HepG2 (cell line): ENCODE data around the gene HHEX. TPM values are rescaled to one million over a fixed set of nuclear protein-coding genes. Genes with fewer than 3 reads are reported as not detected.
A peak's percentile ranks its signal among the peaks of the same experiment; 100 is the strongest.

ENCODE experiments used
- BATF2 ChIP-seq: sonication (generic); formaldehyde crosslinking; IDR thresholded peaks from 2 replicates; pipeline ENCODE4 v1.8.0; 2022; ENCODE audit warnings: mild to moderate bottlenecking, missing genetic modification reagents, moderate library complexity
- DMAP1 ChIP-seq: IDR thresholded peaks from 2 replicates; pipeline ENCODE4 v1.6.1; 2016
- HCFC1 ChIP-seq: fragments of 150-350 bp; IDR thresholded peaks from 2 replicates; pipeline ENCODE4 v1.6.1; 2014; ENCODE audit warnings: low read depth, low read length
- IKZF5 ChIP-seq: IDR thresholded peaks from 2 replicates; pipeline ENCODE4 v1.6.1; 2018; ENCODE audit warnings: missing genetic modification reagents, mild to moderate bottlenecking, missing compliant biosample characterization
- MIXL1 ChIP-seq: IDR thresholded peaks from 2 replicates; pipeline ENCODE4 v1.6.1; 2016
- MXD3 ChIP-seq: IDR thresholded peaks from 2 replicates; pipeline ENCODE4 v1.6.1; 2016; ENCODE audit warnings: mild to moderate bottlenecking, missing biosample characterization, missing genetic modification reagents
- NCOA1 ChIP-seq: sonication (generic); formaldehyde crosslinking; IDR thresholded peaks from 2 replicates; pipeline ENCODE4 v1.9.0; 2021; ENCODE audit warnings: missing genetic modification reagents
- NFIB ChIP-seq: sonication (generic); formaldehyde crosslinking; IDR thresholded peaks from 2 replicates; pipeline ENCODE4 v1.9.0; 2021; ENCODE audit warnings: missing genetic modification reagents, mild to moderate bottlenecking, borderline replicate concordance
- SKI ChIP-seq: fragments of 450-650 bp; IDR thresholded peaks from one replicate; pipeline ENCODE4 v1.6.1; 2018; ENCODE audit warnings: mild to moderate bottlenecking; ENCODE audit not compliant: partially characterized antibody
- SMARCE1 ChIP-seq: fragments of 450-650 bp; IDR thresholded peaks from 2 replicates; pipeline ENCODE4 v1.6.1; 2017; ENCODE audit warnings: borderline replicate concordance
- TEAD3 ChIP-seq: optimal IDR thresholded peaks from 2 replicates; pipeline ENCODE3; 2016; ENCODE audit warnings: borderline replicate concordance
- ZNF264 ChIP-seq: sonication (generic); formaldehyde crosslinking; IDR thresholded peaks from 2 replicates; pipeline ENCODE4 v1.4.0; 2020; ENCODE audit warnings: missing genetic modification reagents
- ZNF44 ChIP-seq: sonication (generic); formaldehyde crosslinking; IDR thresholded peaks from 2 replicates; pipeline ENCODE4 v1.5.1; 2020; ENCODE audit warnings: mild to moderate bottlenecking, missing genetic modification reagents
- ZNF629 ChIP-seq: sonication (generic); formaldehyde crosslinking; conservative IDR thresholded peaks from 2 replicates; pipeline ENCODE4 v1.5.0; 2020; ENCODE audit warnings: missing genetic modification reagents
- polyA plus RNA-seq, 8 experiments: library from polyadenylated mRNA; depleted of rRNA in 3 of 8; stranded (reverse) in 7 of 8; unstranded in 1 of 8; fragments of >200 nt; fragmentation: Illumina TruSeq in 4 of 8; extraction: Trizol in 4 of 8; gene quantifications; 2 replicates each; pipeline versions ENCODE4 v1.2.1 to v1.2.3, GENCODE V29; 2011 to 2016; ENCODE audit warnings: low read depth in 4 of 8, missing spikeins in 1 of 8, mixed read lengths in 1 of 8; ENCODE audit not compliant: insufficient read depth in 1 of 8
- total RNA-seq, 5 experiments: library from RNA; depleted of rRNA; stranded (reverse); fragments of >200 nt; fragmentation: Illumina TruSeq; extraction: Trizol; gene quantifications; 2 replicates each; pipeline ENCODE4 v1.2.3, GENCODE V29; 2016; ENCODE audit warnings: low read depth in 1 of 5
- TF ChIP-seq, protein P1 (sequence below): sonication (generic); formaldehyde crosslinking; IDR thresholded peaks from 2 replicates; pipeline ENCODE4 v1.9.0; 2022; ENCODE audit warnings: missing genetic modification reagents, mild to moderate bottlenecking, borderline replicate concordance
- TF ChIP-seq, protein P2 (sequence below): sonication (generic); formaldehyde crosslinking; IDR thresholded peaks from 2 replicates; pipeline ENCODE4 v1.5.0; 2020; ENCODE audit warnings: mild to moderate bottlenecking, missing genetic modification reagents
- TF ChIP-seq, protein P3 (sequence below): sonication (generic); formaldehyde crosslinking; IDR thresholded peaks from 2 replicates; pipeline ENCODE4 v1.4.0; 2020; ENCODE audit warnings: mild to moderate bottlenecking, missing genetic modification reagents
- TF ChIP-seq, protein P4 (sequence below): sonication (generic); formaldehyde crosslinking; IDR thresholded peaks from 2 replicates; pipeline ENCODE4 v1.4.0; 2020; ENCODE audit warnings: mild to moderate bottlenecking, low read depth, missing genetic modification reagents

Gene HHEX
- total and polyA plus RNA-seq, 2 of the 13 experiments (the other 11 are each of a cell fraction or from before 2014, with no cell fraction given): 44.5 to 48.7 TPM

DNA sequence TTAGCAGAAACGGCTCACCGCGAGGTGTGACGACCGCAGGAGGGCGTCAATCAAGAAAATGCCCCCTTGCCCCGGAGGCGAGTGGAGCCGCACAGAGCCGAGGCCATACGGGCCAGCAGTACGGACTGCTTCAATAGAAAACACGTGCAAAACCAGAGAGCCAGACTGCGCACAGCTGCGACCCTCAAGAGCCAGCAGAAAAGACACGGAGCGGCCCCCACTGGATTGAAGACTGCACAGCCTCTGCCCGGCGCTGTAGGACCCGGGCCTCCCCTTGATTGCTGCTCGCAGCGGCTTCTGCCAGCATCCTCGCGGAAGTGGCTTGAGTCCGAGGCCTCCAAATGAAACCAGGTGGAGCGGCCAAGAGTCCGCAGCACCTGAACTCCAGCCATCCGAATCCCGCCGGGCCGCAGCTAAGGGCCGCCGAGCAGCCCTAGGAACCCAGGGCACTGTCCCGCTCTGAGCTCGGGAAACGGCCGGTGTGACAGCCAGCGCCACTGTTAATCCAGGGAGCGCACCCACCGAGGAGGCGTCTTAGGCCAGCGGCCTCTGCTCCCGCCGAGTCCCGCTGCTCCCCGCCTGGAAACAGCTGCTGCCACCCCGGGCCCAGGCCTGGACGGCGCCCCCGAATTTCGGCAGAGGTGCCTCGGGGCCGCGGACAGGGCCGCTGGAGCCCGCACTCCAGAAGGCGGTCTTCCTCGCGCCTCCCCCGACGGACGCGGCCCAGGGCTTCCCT is 660 bp upstream of the HHEX start (continued):
- TF ChIP-seq ZNF264 (CRISPR knock-in tag) (no peak; the same call in 1 of the 2 replicates), SKI (no peak), ZNF629 (CRISPR knock-in tag) (no peak), MXD3 (CRISPR knock-in tag) (peak; percentile 31; the same call in 1 of the 2 replicates), TEAD3 (CRISPR knock-in tag) (peak; percentile 13), DMAP1 (CRISPR knock-in tag) (0 out of 2 replicates have a peak, but pooled peaks have one; percentile 67), BATF2 (CRISPR knock-in tag) (no peak), IKZF5 (0 out of 2 replicates have a peak, but pooled peaks have one; percentile 34), SMARCE1 (no peak), HCFC1 (no peak), ZNF44 (CRISPR knock-in tag) (0 out of 2 replicates have a peak, but pooled peaks have one; percentile 66), NCOA1 (CRISPR knock-in tag) (peak; percentile 88), MIXL1 (peak; percentile 59), NFIB (CRISPR knock-in tag) (0 out of 2 replicates have a peak, but pooled peaks have one; percentile 59)
- TF ChIP-seq, protein P1, sequence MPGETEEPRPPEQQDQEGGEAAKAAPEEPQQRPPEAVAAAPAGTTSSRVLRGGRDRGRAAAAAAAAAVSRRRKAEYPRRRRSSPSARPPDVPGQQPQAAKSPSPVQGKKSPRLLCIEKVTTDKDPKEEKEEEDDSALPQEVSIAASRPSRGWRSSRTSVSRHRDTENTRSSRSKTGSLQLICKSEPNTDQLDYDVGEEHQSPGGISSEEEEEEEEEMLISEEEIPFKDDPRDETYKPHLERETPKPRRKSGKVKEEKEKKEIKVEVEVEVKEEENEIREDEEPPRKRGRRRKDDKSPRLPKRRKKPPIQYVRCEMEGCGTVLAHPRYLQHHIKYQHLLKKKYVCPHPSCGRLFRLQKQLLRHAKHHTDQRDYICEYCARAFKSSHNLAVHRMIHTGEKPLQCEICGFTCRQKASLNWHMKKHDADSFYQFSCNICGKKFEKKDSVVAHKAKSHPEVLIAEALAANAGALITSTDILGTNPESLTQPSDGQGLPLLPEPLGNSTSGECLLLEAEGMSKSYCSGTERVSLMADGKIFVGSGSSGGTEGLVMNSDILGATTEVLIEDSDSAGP (CRISPR knock-in tag): peak; percentile 61; the same call in 1 of the 2 replicates
- TF ChIP-seq, protein P2, sequence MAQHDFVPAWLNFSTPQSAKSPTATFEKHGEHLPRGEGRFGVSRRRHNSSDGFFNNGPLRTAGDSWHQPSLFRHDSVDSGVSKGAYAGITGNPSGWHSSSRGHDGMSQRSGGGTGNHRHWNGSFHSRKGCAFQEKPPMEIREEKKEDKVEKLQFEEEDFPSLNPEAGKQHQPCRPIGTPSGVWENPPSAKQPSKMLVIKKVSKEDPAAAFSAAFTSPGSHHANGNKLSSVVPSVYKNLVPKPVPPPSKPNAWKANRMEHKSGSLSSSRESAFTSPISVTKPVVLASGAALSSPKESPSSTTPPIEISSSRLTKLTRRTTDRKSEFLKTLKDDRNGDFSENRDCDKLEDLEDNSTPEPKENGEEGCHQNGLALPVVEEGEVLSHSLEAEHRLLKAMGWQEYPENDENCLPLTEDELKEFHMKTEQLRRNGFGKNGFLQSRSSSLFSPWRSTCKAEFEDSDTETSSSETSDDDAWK (CRISPR knock-in tag): no peak
- TF ChIP-seq, protein P3, sequence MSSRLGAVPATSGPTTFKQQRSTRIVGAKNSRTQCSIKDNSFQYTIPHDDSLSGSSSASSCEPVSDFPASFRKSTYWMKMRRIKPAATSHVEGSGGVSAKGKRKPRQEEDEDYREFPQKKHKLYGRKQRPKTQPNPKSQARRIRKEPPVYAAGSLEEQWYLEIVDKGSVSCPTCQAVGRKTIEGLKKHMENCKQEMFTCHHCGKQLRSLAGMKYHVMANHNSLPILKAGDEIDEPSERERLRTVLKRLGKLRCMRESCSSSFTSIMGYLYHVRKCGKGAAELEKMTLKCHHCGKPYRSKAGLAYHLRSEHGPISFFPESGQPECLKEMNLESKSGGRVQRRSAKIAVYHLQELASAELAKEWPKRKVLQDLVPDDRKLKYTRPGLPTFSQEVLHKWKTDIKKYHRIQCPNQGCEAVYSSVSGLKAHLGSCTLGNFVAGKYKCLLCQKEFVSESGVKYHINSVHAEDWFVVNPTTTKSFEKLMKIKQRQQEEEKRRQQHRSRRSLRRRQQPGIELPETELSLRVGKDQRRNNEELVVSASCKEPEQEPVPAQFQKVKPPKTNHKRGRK (CRISPR knock-in tag): no peak
- TF ChIP-seq, protein P4, sequence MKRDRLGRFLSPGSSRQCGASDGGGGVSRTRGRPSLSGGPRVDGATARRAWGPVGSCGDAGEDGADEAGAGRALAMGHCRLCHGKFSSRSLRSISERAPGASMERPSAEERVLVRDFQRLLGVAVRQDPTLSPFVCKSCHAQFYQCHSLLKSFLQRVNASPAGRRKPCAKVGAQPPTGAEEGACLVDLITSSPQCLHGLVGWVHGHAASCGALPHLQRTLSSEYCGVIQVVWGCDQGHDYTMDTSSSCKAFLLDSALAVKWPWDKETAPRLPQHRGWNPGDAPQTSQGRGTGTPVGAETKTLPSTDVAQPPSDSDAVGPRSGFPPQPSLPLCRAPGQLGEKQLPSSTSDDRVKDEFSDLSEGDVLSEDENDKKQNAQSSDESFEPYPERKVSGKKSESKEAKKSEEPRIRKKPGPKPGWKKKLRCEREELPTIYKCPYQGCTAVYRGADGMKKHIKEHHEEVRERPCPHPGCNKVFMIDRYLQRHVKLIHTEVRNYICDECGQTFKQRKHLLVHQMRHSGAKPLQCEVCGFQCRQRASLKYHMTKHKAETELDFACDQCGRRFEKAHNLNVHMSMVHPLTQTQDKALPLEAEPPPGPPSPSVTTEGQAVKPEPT (CRISPR knock-in tag): peak; percentile 73; the same call in 1 of the 2 replicates
